NCI-H2171 (cell line): ENCODE measurements around the gene ARID3A.

Experiments used
- DNase-seq: peaks from one replicate; lab custom pipeline; 2025; lab: John Stamatoyannopoulos, UW

The ARID3A gene

GRCh38 chr19:963486-963951 is 37.7 kb downstream of the ARID3A start:
- DNase-seq, result no peak

GRCh38 chr19:964116-964520 is 38.3 kb downstream of the ARID3A start:
- no peak for DNase-seq

- DNase-seq, result no peak
These were observed 39.2 kb downstream of the ARID3A start for GRCh38 chr19:964761-965694.

GRCh38 chr19:966485-967088 is 40.8 kb downstream of the ARID3A start:
- no peak for DNase-seq

- DNase-seq, result no peak
These were observed 44.9 kb downstream of the ARID3A start for GRCh38 chr19:970695-971094.

GRCh38 chr19:971795-972194 is 46.0 kb downstream of the ARID3A start:
- DNase-seq, result no peak

GRCh38 chr19:972281-972680 is 46.4 kb downstream of the ARID3A start:
- DNase-seq, result no peak

GRCh38 chr19:973726-974563 is 48.1 kb downstream of the ARID3A start:
- no peak for DNase-seq

GRCh38 chr19:974564-975257 is 48.9 kb downstream of the ARID3A start:
- DNase-seq, result no peak

- no peak for DNase-seq
These were observed 50.6 kb downstream of the ARID3A start for GRCh38 chr19:976476-976875.

- no peak for DNase-seq
These were observed 51.2 kb downstream of the ARID3A start for GRCh38 chr19:977058-977464.

GRCh38 chr19:979318-979741 is 53.5 kb downstream of the ARID3A start:
- DNase-seq, result no peak

GRCh38 chr19:980133-980998 is 54.5 kb downstream of the ARID3A start:
- no peak for DNase-seq

GRCh38 chr19:982567-983170 is 56.8 kb downstream of the ARID3A start:
- DNase-seq, result peak; percentile 53

- peak; percentile 92 for DNase-seq
These were observed 58.5 kb downstream of the ARID3A start, which contains the start of gene WDR18 for GRCh38 chr19:984165-984967. Gene WDR18 (plus strand): TSS chr19:984345. CDS start chr19:984354, 9 bp downstream.

- no peak for DNase-seq
These were observed 60.2 kb downstream of the ARID3A start for GRCh38 chr19:986083-986482.

- DNase-seq, result no peak
These were observed 62.2 kb downstream of the ARID3A start for GRCh38 chr19:988081-988480.

GRCh38 chr19:988510-988909 is 62.7 kb downstream of the ARID3A start:
- DNase-seq, result no peak

GRCh38 chr19:989381-990081 is 63.7 kb downstream of the ARID3A start:
- DNase-seq, result no peak
